ENCODE measurements around the gene GPC5.
A peak's percentile ranks its signal among the peaks of the same experiment; 100 is the strongest.
"Not testable (repeated sequence)": the region's sequence is repeated elsewhere in the genome, so short reads cannot be mapped to it uniquely, and the experiment has no call there.

GPC5 gene

DNA sequence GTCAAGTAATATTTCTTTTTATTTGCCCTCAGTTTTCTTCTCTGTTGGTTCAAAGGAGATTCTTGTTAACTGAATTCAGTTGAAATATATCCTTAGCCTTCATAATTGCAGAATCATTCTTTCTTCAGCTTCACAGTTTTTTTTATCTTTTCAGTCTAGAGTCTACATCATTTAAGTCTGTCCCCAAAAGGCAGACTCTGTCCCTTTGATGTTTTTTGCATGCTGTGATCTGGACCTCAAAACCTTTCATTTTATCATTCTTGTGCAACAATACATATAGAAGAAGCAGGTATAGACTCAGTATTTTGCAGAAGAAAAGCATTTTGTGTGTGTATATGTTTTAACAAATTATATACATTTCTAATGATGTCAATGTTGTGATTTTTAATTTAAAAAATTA is 1093.4 kb downstream of the GPC5 start:
- TF ChIP-seq, protein P1, sequence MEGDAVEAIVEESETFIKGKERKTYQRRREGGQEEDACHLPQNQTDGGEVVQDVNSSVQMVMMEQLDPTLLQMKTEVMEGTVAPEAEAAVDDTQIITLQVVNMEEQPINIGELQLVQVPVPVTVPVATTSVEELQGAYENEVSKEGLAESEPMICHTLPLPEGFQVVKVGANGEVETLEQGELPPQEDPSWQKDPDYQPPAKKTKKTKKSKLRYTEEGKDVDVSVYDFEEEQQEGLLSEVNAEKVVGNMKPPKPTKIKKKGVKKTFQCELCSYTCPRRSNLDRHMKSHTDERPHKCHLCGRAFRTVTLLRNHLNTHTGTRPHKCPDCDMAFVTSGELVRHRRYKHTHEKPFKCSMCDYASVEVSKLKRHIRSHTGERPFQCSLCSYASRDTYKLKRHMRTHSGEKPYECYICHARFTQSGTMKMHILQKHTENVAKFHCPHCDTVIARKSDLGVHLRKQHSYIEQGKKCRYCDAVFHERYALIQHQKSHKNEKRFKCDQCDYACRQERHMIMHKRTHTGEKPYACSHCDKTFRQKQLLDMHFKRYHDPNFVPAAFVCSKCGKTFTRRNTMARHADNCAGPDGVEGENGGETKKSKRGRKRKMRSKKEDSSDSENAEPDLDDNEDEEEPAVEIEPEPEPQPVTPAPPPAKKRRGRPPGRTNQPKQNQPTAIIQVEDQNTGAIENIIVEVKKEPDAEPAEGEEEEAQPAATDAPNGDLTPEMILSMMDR (conservative IDR thresholded peaks at IDR 0.05; ENCODE audit: low read depth, low read length): no peak
- no peak for DNase-seq (ENCODE audit: low read depth)
- no peak overlapping the region for H3K4me3 ChIP-seq (ENCODE audit: low read depth, low read length)

DNA sequence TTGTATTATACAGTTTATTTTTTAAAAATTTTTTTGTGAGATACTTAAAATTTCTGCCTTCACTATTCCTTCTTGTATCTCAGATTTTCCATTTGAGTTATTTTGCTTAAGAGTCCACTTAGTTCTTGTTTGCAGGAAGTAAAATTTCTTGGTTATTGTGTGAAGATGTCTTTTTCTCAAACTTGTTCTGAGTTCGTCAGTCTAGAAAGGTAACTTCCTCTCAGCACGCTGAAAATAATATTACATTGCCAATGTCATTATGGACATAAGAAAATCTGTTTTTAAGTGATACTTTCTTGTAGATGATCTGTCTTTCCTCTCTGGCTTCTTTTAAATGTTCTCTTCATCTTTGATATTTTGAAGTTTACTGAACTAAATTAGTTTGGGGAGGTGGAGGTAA is 1096.5 kb downstream of the GPC5 start:
- no peak for DNase-seq (ENCODE audit: low read depth)
- TF ChIP-seq, protein P1 (conservative IDR thresholded peaks at IDR 0.05; ENCODE audit: low read depth, low read length): no peak
- H3K4me3 ChIP-seq (ENCODE audit: low read depth, low read length): no peak overlapping the region

DNA sequence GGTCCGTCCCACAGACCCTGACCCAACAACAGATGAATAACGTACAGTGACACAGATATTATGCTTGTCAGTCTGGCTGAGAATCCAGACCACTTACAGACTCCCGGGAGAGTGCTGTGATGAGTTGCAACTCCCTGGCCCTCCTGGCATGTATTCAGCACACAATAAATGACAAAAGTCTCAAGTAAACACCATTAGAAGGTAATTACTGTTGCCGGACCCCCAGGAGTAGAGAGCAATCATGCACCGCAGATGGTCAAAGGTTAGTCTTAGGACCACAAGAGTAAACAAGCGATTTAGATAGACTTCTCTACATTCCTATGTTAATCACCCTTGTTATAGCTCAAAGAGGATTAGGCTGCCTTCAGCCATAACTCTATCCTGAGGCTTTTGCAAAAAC is 1101.8 kb downstream of the GPC5 start:
- no peak overlapping the region for H3K4me3 ChIP-seq (ENCODE audit: low read depth, low read length)
- DNase-seq (ENCODE audit: low read depth): no peak
- TF ChIP-seq, protein P1 (conservative IDR thresholded peaks at IDR 0.05; ENCODE audit: low read depth, low read length): no peak

DNA sequence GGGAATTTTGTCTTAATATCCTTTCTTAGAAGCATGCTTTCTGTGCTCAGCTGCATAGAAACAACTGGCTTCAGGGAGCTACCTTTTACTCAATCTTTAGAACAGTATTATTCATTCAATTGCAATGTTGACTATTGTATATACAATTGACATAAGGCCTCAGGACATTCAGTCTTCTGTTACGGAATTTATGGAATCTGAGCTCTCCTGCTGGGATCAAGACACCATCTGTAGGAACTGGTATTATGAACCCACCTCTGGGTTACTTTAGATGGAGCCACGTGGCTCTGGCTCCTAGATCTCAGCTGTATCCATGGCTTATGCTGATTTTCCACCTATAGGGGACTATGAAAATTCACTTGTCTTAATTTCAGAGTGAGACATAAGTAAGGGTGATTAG is 1112.0 kb downstream of the GPC5 start:
- peak; percentile 88 for DNase-seq (ENCODE audit: low read depth)
- TF ChIP-seq, protein P1 (conservative IDR thresholded peaks at IDR 0.05; ENCODE audit: low read depth, low read length): no peak
- no peak overlapping the region for H3K4me3 ChIP-seq (ENCODE audit: low read depth, low read length)

DNA sequence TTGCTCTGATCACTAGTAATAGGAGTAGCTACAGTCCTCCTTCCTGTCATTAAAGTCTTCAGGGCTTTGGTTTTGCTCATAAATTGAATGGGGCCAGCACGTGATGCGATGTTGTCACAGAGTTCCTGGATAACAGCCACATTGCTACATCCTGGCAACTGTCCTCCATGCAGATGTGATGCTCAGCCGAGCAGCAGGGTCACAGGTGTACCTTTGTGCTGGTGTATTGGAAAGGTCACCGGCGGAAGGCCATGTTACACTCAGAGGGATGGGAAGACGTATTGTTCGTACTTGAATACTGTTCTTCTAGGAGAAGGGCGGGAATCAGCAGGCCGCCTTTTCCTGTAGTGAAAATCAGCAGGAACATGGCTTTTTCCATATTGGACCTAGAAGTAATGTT is 1114.4 kb downstream of the GPC5 start:
- H3K4me3 ChIP-seq (ENCODE audit: low read depth, low read length): no peak overlapping the region
- DNase-seq (ENCODE audit: low read depth): no peak
- TF ChIP-seq, protein P1 (conservative IDR thresholded peaks at IDR 0.05; ENCODE audit: low read depth, low read length): no peak

DNA sequence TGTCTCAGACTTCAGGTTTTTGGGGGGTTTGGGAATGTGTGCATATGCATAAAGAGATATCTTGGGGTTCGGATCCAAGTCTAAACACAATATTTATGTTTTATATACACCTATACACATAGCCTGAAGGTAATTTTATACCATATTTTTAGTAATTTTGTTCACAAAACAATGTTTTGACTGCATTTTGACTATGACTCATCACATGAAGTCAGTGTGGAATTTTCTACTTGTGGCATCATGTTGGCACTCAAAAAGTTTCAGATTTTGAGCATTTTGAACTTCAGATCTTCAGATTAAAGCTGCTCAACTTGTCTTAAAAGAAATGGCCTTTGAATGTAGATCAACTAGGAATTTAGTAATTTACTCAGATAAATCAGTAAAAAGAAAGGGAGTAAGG is 1115.3 kb downstream of the GPC5 start:
- TF ChIP-seq, protein P1 (conservative IDR thresholded peaks at IDR 0.05; ENCODE audit: low read depth, low read length): no peak
- H3K4me3 ChIP-seq (ENCODE audit: low read depth, low read length): no peak overlapping the region
- peak; percentile 45 for DNase-seq (ENCODE audit: low read depth)

DNA sequence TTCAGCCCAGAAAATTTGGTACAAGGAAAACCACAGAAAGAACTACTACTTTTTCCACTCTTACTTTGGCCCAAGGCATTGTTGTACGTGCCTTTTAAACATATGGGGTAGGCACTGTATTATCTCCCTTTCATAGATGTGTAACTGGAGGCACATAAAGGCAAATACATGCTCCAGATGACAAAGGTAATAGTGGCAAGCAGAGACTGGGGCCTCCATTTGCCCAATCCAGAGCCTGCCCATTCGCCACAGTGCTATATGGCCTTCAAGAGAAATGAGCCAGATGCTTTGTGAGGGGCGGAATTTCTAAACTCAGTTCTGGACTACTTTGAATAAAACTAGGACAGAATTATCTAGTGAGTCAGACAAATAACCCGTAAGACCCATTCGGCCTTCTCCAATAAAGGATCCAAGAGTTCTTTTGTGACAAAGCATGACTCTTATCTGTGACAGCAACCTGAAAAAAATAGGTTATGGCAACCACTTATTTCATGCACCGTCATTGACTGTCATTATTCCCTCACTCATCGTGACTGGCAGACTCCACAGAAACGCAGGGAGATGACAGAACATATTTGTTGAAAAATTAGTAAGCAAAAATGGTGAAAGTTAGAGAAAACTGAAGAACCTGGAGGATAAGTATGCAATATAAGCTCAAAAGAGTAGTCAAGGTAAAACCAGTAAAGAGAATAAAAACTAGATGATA is 1116.2 kb downstream of the GPC5 start:
- no peak overlapping the region for H3K4me3 ChIP-seq (ENCODE audit: low read depth, low read length)
- no peak for DNase-seq (ENCODE audit: low read depth)
- TF ChIP-seq, protein P1 (conservative IDR thresholded peaks at IDR 0.05; ENCODE audit: low read depth, low read length): no peak

DNA sequence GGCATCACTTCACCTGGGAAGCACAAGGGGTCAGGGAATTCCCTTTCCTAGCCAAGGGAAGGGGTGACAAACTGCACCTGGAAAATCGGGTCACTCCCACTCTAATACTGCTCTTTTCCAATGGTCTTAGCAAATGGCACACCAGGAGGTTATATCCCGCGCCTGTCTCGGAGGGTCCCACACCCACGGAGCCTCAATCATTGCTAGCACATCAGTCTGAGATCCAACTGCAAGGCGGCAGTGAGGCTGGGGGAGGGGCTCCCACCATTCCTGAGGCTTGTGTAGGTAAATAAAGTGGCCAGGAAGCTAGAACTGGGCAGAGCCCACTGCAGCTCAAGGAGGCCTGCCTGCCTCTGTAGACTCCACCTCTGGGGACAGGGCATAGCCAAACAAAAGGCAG is 1118.5 kb downstream of the GPC5 start:
- not testable (repeated sequence) for H3K4me3 ChIP-seq (ENCODE audit: low read depth, low read length); DNase-seq (ENCODE audit: low read depth)

DNA sequence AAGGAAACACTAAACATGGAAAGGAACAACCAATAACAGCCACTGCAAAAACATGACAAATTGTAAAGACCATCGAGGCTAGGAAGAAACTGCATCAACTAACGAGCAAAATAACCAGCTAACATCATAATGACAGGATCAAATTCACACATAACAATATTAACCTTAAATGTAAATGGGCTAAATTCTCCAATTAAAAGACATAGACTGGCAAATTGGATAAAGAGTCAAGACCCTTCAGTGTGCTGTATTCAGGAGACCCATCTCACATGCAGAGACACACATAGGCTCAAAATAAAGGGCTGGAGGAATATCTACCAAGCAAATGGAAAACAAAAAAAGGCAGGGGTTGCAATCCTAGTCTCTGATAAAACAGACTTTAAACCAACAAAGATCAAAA is 1120.2 kb downstream of the GPC5 start:
- not testable (repeated sequence) for DNase-seq (ENCODE audit: low read depth)

More for the DNA sequence above, 1120.2 kb downstream of the GPC5 start:
- not testable (repeated sequence) for H3K4me3 ChIP-seq (ENCODE audit: low read depth, low read length)

Measured in choroid plexus epithelial cell (primary cell).